Spleen (tissue), 11 donors: ENCODE data around the gene RELCH. TPM values are rescaled to one million over a fixed set of nuclear protein-coding genes. Genes with fewer than 3 reads are reported as not detected.

Source experiments
- DNase-seq: peaks from one replicate; pipeline ENCODE4 v3.0.0-alpha.2; 2020
- H3K27ac ChIP-seq, 8 donors: fragments of 200-600 bp; sonication (generic) in 7 of 8; 1 replicate in 4 of 8; 2 replicates in 4 of 8; pipeline versions ENCODE4 v1.5.0 to v1.8.0; 2016 to 2021; ENCODE audit warnings: inconsistent platforms in 4 of 8, mild to moderate bottlenecking in 4 of 8, moderate library complexity in 1 of 8
- H3K27me3 ChIP-seq, 7 donors: fragments of 200-600 bp; sonication (generic) in 6 of 7; replicated peaks in 1 of 7; 1 replicate in 4 of 7; 2 replicates in 3 of 7; pipeline versions ENCODE4 v1.5.0 to v1.8.0; 2016 to 2021; ENCODE audit warnings: inconsistent platforms in 3 of 7, mild to moderate bottlenecking in 1 of 7
- H3K36me3 ChIP-seq, 6 donors: fragments of 200-600 bp; sonication (generic) in 5 of 6; 1 replicate in 4 of 6; 2 replicates in 2 of 6; pipeline versions ENCODE4 v1.5.0 to v1.8.0; 2016 to 2021; ENCODE audit warnings: inconsistent platforms in 2 of 6
- H3K4me1 ChIP-seq, 6 donors: fragments of 200-600 bp; sonication (generic) in 5 of 6; 1 replicate in 3 of 6; 2 replicates in 3 of 6; pipeline versions ENCODE4 v1.5.0 to v1.8.0; 2016 to 2021; ENCODE audit warnings: inconsistent platforms in 3 of 6
- H3K4me3 ChIP-seq, 8 donors: fragments of 200-600 bp; sonication (generic) in 7 of 8; 1 replicate in 4 of 8; 2 replicates in 4 of 8; pipeline versions ENCODE4 v1.5.0 to v1.8.0; 2016 to 2021; ENCODE audit warnings: inconsistent platforms in 4 of 8, mild to moderate bottlenecking in 4 of 8, moderate library complexity in 2 of 8
- H3K9me3 ChIP-seq, 8 donors: fragments of 200-600 bp; sonication (generic) in 7 of 8; 1 replicate in 4 of 8; 2 replicates in 4 of 8; pipeline versions ENCODE4 v1.5.0 to v1.8.0; 2016 to 2021; ENCODE audit warnings: inconsistent platforms in 4 of 8
- CTCF ChIP-seq, 11 experiments: fragments of 200-600 bp in 7 of 11; fragments of 450-650 bp in 4 of 11; sonication (generic) in 4 of 11; IDR thresholded peaks in 8 of 11; conservative IDR thresholded peaks in 3 of 11; 1 replicate in 7 of 11; 2 replicates in 4 of 11; pipeline versions ENCODE4 v1.4.0 to v1.8.0; 2016 to 2021; ENCODE audit warnings: antibody characterized with exemption in 11 of 11, inconsistent platforms in 4 of 11, mild to moderate bottlenecking in 1 of 11
- POLR2A ChIP-seq, 3 donors: fragments of 450-650 bp; IDR thresholded peaks; one replicate each; pipeline ENCODE4 v1.5.1; 2017; ENCODE audit warnings: antibody characterized with exemption in 3 of 3, mild to moderate bottlenecking in 1 of 3
- POLR2AphosphoS5 ChIP-seq, 3 donors: sonication (generic); formaldehyde crosslinking; IDR thresholded peaks; one replicate each; pipeline ENCODE4 v1.5.1; 2017; ENCODE audit warnings: antibody characterized with exemption in 3 of 3
- WGBS, 5 donors: extraction: QIAGEN DNeasy Blood & Tissue Kit in 3 of 5; methylation state at CpG; one replicate each; pipeline versions ENCODE4 v1.1.5 to v1.1.7; 2013 to 2018; 5-methylcytosine and 5-hydroxymethylcytosine counted together
- intact Hi-C: fragments of 100-400 bp; cut with DNase I; formaldehyde crosslinking; loops from one replicate; pipeline ENCODE4 v1.15.0; 2023; ENCODE audit warnings: low total_unique reads
- polyA plus RNA-seq, 3 donors: library from polyadenylated mRNA; stranded (reverse); fragments of 200-250 nt; gene quantifications; one replicate each; pipeline ENCODE4 v1.2.1, GENCODE V29; 2013
- total RNA-seq, 7 donors: library from RNA; depleted of rRNA in 3 of 7; stranded (reverse); fragments of >200 nt in 3 of 7; fragmentation: NEBNext Ultra II Directional in 4 of 7; extraction: Animal tissue kit (Norgen Biotek cat#: 25700) in 4 of 7; gene quantifications; one replicate each; pipeline versions ENCODE4 v1.1.0 to v1.2.1, GENCODE V29; 2016 to 2021
- donor health status: healthy with polysubstance abuse.
- donor health status: DM: no; HTN: no; CAD: no; lungs with moderate emphysema.
- donor health status: DM: no; HTN: no; CAD: no.
- donor health status: Bipolar disorder and iron deficiency.
- donor health status: healthy.
- donor health status: DM: no; HTN: no; CAD: no.
- donor health status: DM: yes; HTN: yes; CAD: no.

Gene RELCH
- total and polyA plus RNA-seq, 10 donors = 11.8 to 75.1 (median 49.3) TPM

- Histone ChIP-seq H3K27me3 (no peaks in the 10 kb centered on the region), H3K9me3 (no peaks in the 10 kb centered on the region), H3K27ac (no peak overlapping the region), H3K4me1 (peaks cover 0 to 32% (median 3%) of the 10 kb centered on the region in 6 donors), H3K36me3 (peaks cover 0 to under 1% (median 0%) of the 10 kb centered on the region in 6 donors), H3K4me3 (no peak overlapping the region)
- TF ChIP-seq POLR2AphosphoS5 (IDR thresholded peaks at IDR 0.05) = no peak
- no peak for TF ChIP-seq POLR2A (IDR thresholded peaks at IDR 0.05)
- no peak for TF ChIP-seq CTCF (IDR thresholded peaks at IDR 0.05 in 8 of 11, conservative IDR thresholded peaks at IDR 0.05 in 3 of 11)
- 96 to 100% (median 97%) methylated on average over 4 of the region's 4 CpGs for WGBS, 5 donors
- DNase-seq = no peak
- intact Hi-C loops = no loop called here
Measured at GRCh38 chr18:62205824-62206223, 18.8 kb downstream of the RELCH start.

- Histone ChIP-seq H3K4me3 (no peak overlapping the region), H3K4me1 (peaks cover 0 to 25% (median 3%) of the 10 kb centered on the region in 6 donors), H3K27me3 (no peaks in the 10 kb centered on the region), H3K9me3 (no peaks in the 10 kb centered on the region), H3K36me3 (peaks cover 0 to 9% (median 4%) of the 10 kb centered on the region in 6 donors), H3K27ac (no peak overlapping the region)
- DNase-seq = no peak
- TF ChIP-seq CTCF (IDR thresholded peaks at IDR 0.05 in 8 of 11, conservative IDR thresholded peaks at IDR 0.05 in 3 of 11) = no peak
- no peak for TF ChIP-seq POLR2A (IDR thresholded peaks at IDR 0.05)
- no peak for TF ChIP-seq POLR2AphosphoS5 (IDR thresholded peaks at IDR 0.05)
- intact Hi-C loops = no loop called here
- WGBS, 5 donors = 95 to 100% (median 96%) methylated on average over 4 of the region's 4 CpGs
Measured at GRCh38 chr18:62206593-62206992, 19.5 kb downstream of the RELCH start.

- no peak overlapping the region for H3K4me3 ChIP-seq
- H3K9me3 ChIP-seq = no peaks in the 10 kb centered on the region
- DNase-seq = no peak
- no peaks in the 10 kb centered on the region for H3K27me3 ChIP-seq
- intact Hi-C loops = no loop called here
- H3K36me3 ChIP-seq = peaks cover 0 to 33% (median 16%) of the 10 kb centered on the region in 6 donors
- H3K4me1 ChIP-seq = peaks cover 0 to 23% (median 3%) of the 10 kb centered on the region in 6 donors
- peak overlapping the region in 2 of 8 donors; percentile 6 to 26 for H3K27ac ChIP-seq
- TF ChIP-seq POLR2AphosphoS5 (IDR thresholded peaks at IDR 0.05) (no peak), POLR2A (IDR thresholded peaks at IDR 0.05) (no peak), CTCF (IDR thresholded peaks at IDR 0.05 in 8 of 11, conservative IDR thresholded peaks at IDR 0.05 in 3 of 11) (no peak)
Measured at GRCh38 chr18:62209046-62209445, 22.0 kb downstream of the RELCH start.

- TF ChIP-seq POLR2A (IDR thresholded peaks at IDR 0.05) (no peak), CTCF (IDR thresholded peaks at IDR 0.05 in 8 of 11, conservative IDR thresholded peaks at IDR 0.05 in 3 of 11) (no peak), POLR2AphosphoS5 (IDR thresholded peaks at IDR 0.05) (no peak)
- 96 to 100% (median 100%) methylated on average over 1 of the region's 1 CpG for WGBS, 5 donors
- no peak for DNase-seq
- Histone ChIP-seq H3K4me1 (peaks cover 0 to 23% (median 3%) of the 10 kb centered on the region in 6 donors), H3K4me3 (no peak overlapping the region), H3K9me3 (no peaks in the 10 kb centered on the region), H3K27ac (no peak overlapping the region), H3K27me3 (no peaks in the 10 kb centered on the region), H3K36me3 (peaks cover 0 to 44% (median 19%) of the 10 kb centered on the region in 6 donors)
- intact Hi-C loops = no loop called here
Measured at GRCh38 chr18:62210138-62210537, 23.1 kb downstream of the RELCH start.
